HG03342 (cell line): ENCODE results near the gene HMX1.

Source experiments
- ATAC-seq: cut with Tn5 transposase; IDR thresholded peaks from one replicate; pipeline ENCODE4 v1.9.1; 2021; ENCODE audit warnings: mild to moderate bottlenecking, moderate library complexity; ENCODE audit not compliant: unreplicated experiment

HMX1 gene

DNA sequence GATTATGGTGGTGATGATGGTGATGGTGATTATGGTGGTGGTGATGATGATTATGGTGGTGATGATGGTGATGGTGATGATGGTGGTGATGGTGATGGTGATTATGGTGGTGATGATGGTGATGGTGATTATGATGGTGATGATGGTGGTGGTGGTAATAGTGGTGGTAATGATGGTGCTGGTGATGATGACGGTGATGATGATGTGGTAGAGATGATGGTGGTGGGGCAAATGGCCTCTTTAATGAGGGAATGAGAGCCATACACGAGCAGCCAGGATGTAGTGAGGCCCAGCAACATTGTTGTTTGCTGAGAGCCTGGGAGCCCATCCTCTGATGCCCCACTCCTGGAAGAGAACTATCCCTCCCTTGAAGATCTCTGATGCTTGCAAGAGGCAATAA is 29.0 kb downstream of the HMX1 start:
- no peak for ATAC-seq

- no peak for ATAC-seq
Measured at GRCh38 chr4:8841678-8842268, 29.9 kb downstream of the HMX1 start.

DNA sequence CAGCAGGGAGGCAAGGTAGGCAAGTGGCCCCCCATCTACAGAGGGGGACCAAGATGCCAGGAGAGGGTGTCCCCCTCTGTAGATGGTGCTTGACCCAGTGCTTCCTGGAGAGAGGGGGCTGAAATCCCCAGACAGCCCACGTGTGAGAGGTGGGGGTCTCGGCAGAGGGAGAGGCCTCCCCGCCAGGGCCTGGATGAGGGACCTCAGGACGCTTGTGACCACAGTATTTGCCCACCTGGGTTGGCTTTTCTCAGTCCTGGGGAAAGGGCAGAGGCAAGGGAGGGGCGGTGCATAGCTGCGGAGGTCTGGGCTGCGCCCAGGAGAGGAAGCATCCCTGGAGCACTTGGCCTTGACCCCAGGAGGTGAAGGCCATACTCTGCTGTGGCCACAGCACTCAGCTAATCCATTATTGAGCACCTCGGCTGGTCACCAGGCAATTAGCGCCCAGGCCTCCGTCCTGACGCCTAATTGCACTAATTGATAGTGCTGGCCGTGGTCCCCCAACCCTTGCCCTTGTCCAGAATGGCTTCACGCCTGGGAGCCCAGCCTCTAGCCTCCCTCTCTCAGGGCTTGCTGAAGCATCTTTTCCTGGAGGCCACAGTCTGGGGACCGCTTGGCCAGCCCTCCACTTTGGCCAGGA is 30.7 kb downstream of the HMX1 start:
- ATAC-seq: no peak

DNA sequence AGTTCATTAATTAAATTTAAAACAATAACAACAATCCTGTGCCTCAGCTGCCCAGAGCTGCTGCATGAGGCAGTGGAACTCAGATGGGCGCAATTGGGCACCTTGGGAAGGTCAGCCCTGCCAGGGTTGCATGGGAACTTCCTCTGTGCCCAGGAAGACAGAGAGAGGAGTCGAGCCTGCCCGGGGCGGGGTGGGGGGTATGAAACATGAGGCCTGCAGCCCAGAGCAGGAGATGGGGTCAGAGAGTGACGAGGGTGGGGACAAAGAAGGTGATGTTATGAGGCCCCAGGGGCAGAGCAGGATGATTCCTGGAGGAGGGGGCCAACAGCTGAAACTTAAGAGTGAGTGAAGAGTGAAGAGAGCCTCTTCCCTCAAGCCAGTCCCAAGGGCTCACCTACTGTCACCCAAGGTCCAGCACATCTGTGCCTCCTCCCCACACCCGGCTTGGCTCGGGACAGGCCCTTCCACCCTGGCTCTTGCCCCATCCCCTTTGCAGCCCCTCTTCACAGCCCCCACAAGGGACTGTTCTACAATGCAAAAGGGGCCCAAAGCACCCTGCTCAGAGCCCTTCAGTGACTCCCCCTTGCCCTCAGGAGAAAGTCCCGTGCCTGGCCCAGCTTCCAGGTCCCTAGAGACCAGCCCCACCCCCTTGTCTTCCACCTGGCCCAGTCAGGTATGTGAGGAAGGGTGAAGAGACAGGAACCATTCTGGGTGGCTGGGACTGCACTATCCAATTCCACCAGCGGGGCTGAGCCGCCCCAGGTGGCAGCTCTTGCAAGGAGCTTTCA is 31.4 kb downstream of the HMX1 start:
- ATAC-seq: no peak

GRCh38 chr4:8838961-8839431 is 32.6 kb downstream of the HMX1 start:
- no peak for ATAC-seq

DNA sequence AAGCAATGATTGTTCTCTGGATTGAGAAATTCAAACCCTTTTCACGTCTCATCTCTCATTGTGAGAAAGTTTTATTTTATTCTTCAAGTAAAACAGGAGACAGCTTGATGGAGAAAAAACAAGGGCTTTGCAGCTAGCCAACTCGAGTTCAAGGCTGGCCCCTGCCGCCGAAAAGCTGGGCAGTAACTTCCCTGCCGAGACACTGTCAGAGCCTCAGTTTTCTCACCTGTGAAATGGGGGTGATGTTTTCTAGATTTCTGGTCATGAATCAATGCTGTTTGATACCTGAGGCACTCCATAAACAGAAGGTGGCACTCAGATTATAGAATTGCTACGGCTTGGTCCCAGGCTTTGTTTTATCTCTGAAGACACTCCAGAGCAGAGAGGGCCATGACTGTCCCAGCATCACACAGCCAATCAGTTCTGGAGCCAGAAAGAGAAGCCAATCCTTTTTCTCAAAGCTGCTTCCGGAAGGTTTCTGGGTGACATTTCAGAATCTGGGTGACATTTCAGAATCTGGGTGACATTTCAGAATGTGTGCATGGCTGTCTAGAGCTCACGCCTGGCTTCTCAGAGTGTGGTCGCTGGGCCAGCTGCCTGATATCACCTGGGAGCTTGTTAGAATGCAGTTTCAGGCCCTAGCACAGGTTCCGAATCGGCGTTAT is 33.2 kb downstream of the HMX1 start:
- no peak for ATAC-seq

DNA sequence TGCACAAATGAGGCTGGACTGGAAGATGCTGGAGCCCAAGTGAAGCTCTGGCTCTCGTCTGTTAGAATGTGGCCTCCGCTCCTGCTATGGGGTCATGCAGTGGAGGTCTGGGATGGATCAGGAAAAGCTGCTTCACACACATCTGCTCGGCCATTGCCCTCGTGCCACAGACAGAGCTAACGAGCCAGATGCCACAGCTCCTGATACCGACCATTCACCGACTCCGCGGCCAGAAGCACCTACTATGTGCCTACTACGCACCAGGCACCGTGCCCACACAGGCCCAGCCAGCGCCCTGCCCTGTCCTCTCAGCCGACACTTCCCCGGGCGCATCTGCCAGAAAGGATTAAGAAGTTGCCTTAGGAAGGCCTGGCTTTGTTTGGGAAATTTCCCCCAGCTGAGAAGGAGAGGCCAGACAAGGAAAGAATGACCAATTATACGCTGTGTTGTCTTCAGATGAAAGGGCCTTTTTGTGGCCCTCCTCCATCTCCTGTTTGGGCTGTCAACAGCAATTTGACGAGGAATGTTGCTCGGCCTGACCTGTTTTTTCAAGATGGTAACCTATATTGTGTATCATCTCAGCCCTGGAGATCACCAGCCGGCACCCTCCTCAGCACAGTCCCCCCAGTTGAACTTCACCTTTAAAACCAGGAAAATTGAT is 34.3 kb downstream of the HMX1 start:
- ATAC-seq: no peak

- ATAC-seq: no peak
Measured at GRCh38 chr4:8836664-8837171, 34.9 kb downstream of the HMX1 start.

DNA sequence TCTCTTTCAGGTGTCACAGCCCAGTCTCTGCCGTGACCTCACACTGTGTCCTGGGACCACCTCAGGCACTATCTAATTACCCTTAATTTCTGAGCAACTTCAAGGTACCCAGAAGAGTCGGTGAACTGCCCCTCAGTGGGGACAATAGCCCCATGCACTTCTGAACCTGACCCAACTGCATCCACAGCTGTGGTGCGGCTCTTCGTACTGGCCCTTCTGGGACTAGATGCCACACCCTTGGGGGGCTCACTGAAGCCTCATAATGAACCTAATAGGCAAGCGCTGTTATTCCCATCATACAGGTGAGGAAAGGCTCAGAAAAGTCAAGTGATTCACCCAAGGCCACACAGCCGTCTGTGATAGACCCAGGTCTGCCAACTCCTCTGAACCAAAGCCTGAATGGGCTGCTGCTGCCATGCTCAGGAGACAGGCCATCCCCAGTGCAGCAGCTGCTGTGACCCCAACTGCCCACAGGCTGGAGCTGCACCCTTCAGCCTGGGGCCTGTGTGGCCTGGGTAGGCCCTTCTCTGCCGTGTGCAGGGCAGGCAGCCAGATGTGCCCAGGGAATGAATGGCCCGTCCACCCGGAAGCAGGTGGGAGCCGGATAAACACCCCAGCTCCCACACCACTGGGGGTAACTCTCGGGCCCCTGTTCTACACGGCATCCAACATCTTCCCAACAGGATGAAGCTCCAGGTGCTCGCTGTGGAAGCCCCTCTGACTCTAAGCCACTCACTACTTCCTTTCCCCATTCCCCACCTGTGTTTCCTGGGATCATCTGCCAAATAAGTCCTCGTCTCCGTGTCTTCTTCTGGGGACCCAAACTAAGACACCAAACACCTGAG is 35.9 kb downstream of the HMX1 start:
- ATAC-seq: no peak

- no peak for ATAC-seq
Measured at GRCh38 chr4:8834681-8835220, 36.9 kb downstream of the HMX1 start.

GRCh38 chr4:8832113-8832915 is 39.3 kb downstream of the HMX1 start:
- no peak for ATAC-seq

DNA sequence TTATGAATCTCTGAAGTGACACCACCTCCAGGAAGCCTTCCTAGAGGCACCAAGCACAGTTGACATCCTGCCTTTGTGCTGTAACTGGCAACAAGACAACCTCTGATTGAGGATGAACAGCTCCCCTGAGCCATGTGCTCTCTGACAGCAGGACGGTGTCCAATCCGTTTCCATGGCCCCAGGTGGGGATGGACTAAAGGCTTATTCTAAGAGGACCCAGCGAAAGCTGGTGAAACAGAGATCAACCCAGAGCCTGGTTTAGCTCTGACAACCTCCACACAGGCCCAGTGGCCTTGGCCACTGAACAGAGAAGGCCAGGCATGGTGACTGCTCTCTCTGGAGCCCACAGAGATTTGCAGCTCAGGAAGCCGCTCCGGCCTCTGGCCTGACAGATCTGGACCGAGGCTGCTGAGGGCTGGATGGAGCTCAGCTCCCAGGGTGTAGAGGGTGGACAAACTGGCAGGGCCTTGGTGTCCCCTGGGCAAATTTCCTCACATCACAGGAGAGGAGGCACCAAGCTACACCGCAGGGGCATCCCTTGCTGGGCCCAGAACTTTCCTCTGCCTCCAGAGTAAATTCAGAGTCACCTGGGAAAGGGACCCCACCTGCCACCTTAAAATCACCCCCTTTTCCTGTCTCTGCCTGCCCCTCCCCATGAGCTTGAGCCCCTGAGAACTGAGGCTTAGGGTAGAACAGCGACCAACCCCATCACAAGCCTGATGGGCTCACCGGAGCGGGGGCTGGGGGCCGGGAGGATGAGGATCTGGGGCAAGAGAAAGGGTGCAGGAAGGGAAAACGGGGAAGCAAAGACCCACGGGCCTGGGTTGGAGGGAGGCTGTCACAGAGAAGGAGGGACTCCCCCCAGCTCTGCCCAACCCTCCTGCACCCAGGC is 40.2 kb downstream of the HMX1 start:
- ATAC-seq: no peak

- no peak for ATAC-seq
Measured at GRCh38 chr4:8830611-8831200, 40.9 kb downstream of the HMX1 start.

DNA sequence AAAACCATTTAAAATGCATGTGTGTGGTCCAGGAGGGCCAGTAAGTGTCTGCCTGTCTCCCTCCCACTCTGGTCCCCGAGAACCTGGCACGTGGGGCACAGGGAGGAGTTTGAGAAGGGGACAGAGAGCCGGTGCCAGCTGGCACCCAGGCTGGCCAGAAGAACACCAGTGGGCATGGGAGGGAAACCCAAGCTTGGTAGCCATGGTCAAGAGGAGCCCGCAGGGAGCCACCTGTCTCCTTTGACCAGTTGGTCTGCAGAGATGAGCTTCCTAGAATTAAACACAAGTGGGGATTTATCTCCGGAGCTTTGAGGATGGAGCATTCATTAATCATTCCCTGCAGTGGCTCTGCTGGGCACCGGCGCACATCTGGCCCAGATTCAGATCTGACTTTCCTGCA is 41.6 kb downstream of the HMX1 start:
- no peak for ATAC-seq

DNA sequence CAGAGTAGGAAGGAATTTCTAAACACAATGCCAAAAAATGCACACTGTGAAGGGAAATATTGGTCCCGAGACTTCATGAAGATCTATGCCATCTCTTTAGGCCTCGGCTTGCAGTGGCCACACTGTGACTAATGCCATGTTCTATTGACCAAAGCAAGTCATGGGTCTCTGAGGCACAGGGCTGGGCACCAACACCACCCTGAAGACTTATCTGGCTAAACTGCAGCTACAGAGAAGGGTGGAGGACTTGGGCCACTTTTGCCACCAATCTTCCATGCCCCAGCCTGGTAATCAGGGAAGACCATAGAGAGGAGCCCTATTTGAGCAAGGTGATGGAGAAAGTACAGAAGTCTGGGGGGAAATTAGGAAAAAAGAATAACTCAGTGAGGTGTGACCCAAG is 42.1 kb downstream of the HMX1 start:
- no peak for ATAC-seq

GRCh38 chr4:8828869-8829268 is 42.8 kb downstream of the HMX1 start:
- ATAC-seq: no peak

GRCh38 chr4:8821151-8821950 is 50.3 kb downstream of the HMX1 start:
- no peak for ATAC-seq
